AG04449 (cell line): ENCODE data around the gene ASPDH.
"Not testable (repeated sequence)": the region's sequence is repeated elsewhere in the genome, so short reads cannot be mapped to it uniquely, and the experiment has no call there.

Experiments used
- CTCF ChIA-PET: fragments of 350-600 bp; formaldehyde crosslinking; extraction: SDS; loops from one replicate; lab custom pipeline; 2021; ENCODE audit warnings: antibody characterized with exemption; lab: Yijun Ruan, JAX
- POLR2A ChIA-PET: fragments of 400-600, 350-600 bp; formaldehyde crosslinking; extraction: SDS; loops from one replicate; lab custom pipeline; 2020; ENCODE audit warnings: antibody characterized with exemption, inconsistent platforms; lab: Yijun Ruan, JAX
- DNase-seq: peaks from one replicate; pipeline ENCODE4 v3.0.0-alpha.2; 2010; ENCODE audit warnings: low read depth, low spot score
- H3K4me3 ChIP-seq: 2 replicates; pipeline ENCODE4 v1.5.1; 2011; ENCODE audit warnings: low read depth, mild to moderate bottlenecking, control low read depth, low read length
- CTCF ChIP-seq: IDR thresholded peaks from one replicate; pipeline ENCODE4 v1.5.1; 2011; ENCODE audit warnings: mild to moderate bottlenecking, moderate library complexity, low read length, control low read depth, inconsistent platforms; ENCODE audit not compliant: insufficient read depth; ENCODE audit errors: missing control alignments

The ASPDH gene

GRCh38 chr19:50531171-50531612 lies 17.5 kb upstream of the ASPDH start:
- POLR2A ChIA-PET = no interaction called here

GRCh38 chr19:50528052-50528451 lies 14.3 kb upstream of the ASPDH start:
- H3K4me3 ChIP-seq, POLR2A ChIA-PET, DNase-seq: not testable (repeated sequence)
- CTCF ChIA-PET = interaction anchor here (2.0 kb wide), 1 partner anchor 10 kb away, joined by 19 read pairs; no protein-coding TSS in a partner anchor

More at GRCh38 chr19:50531171-50531612, 17.5 kb upstream of the ASPDH start:
- CTCF ChIA-PET = interaction anchor here (1.2 kb wide), 1 partner anchor 26 kb away, joined by 3 read pairs; no protein-coding TSS in a partner anchor
- no peak for DNase-seq
- no peak for TF ChIP-seq CTCF
- no peak overlapping the region for H3K4me3 ChIP-seq

DNA sequence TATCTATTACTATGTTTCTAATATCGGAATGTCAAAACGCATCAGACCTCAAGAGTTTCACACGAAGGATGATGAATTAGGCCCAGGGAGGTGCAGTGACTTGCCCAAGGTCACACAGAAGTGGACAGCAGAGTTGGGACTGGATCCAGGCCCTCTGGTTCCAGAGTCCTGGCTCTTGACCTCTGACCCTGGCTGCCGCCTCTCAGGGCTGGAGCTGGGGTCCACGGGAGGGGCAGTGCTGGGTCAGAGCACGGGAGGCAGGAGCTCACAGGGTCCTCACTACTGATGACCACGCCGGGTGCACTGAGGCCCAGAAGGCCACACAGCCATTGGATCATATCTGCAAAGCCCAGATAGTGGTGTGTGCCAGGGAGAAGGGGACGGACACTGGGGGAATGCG lies 9.2 kb upstream of the ASPDH start:
- DNase-seq = no peak
- H3K4me3 ChIP-seq = no peak overlapping the region
- no peak for TF ChIP-seq CTCF
- POLR2A ChIA-PET = no interaction called here
- CTCF ChIA-PET = interaction anchor here (6.0 kb wide), 1 partner anchor 14 kb away, joined by 34 read pairs; no protein-coding TSS in a partner anchor

GRCh38 chr19:50520822-50521465 lies 7.2 kb upstream of the ASPDH start:
- ChIA-PET CTCF (no interaction called here), POLR2A (no interaction called here)
- no peak for DNase-seq
- no peak overlapping the region for H3K4me3 ChIP-seq
- no peak for TF ChIP-seq CTCF

- ChIA-PET CTCF (interaction anchor here (1.2 to 1.7 kb wide), 3 partner anchors 17 to 37 kb away, joined by 3 to 6 read pairs (median 4); no protein-coding TSS in a partner anchor), POLR2A (no interaction called here)
- DNase-seq = no peak
- TF ChIP-seq CTCF = no peak
- no peak overlapping the region for H3K4me3 ChIP-seq
Observed at GRCh38 chr19:50519006-50519575, 5.4 kb upstream of the ASPDH start.

DNA sequence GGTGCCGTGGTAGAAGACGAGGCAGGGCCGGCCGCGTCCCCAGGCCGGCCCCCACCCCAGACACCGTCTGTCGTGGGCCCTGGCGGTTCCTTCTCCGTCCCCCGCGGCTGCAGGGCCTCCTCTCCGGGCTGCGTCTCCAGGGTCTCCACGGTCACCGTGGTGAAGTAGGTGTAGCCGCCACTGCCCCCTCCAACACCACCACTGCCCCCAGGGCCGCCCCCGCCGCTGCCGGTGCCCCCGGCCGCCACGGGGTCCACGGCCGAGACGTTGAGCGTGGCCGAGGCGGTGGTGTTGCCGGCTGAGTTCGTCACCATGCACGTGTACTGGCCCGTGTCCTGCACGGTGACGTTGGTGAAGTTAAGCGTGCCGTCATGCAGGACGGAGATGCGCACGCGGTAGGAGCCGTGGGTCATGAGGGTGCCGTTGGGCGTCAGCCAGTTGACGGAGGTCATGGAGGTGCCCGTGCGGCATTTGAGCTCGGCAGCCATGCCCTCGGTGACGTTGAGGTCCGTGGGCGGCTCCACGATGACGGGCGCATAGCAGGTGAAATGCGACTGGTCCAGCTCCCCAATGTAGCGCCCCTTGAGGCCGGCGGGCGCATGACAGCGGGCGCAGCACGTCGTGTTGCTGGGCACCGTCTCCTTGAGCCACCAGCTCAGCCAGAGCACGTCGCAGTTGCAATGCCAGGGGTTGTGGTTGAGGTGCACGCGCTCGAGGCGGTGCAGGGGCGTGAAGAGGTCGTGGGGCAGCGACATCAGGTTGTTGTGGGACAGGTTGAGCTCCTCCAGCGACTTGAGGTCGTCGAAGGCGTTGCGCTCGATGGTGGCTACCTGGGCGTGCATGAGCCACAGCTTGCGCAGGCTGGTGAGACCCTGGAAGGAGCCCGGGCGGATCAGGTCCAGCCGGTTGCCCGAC lies 4.6 kb upstream of the ASPDH start:
- ChIA-PET CTCF (interaction anchor here (1.2 to 1.7 kb wide), 3 partner anchors 18 to 38 kb away, joined by 3 to 6 read pairs (median 4); no protein-coding TSS in a partner anchor), POLR2A (no interaction called here)
- no peak for TF ChIP-seq CTCF
- no peak for DNase-seq
- no peak overlapping the region for H3K4me3 ChIP-seq
